ENCODE data around the gene EGFLAM.
"Not testable (repeated sequence)": the region's sequence is repeated elsewhere in the genome, so short reads cannot be mapped to it uniquely, and the experiment has no call there.

EGFLAM gene

GRCh38 chr5:38413696-38414095 lies 155.3 kb downstream of the EGFLAM start:
- DNase-seq (ENCODE audit: low read depth in 2 of 2, low spot score in 1 of 2) = no peak

GRCh38 chr5:38414348-38414747 lies 156.0 kb downstream of the EGFLAM start:
- DNase-seq (ENCODE audit: low read depth in 2 of 2, low spot score in 1 of 2) = no peak

DNA sequence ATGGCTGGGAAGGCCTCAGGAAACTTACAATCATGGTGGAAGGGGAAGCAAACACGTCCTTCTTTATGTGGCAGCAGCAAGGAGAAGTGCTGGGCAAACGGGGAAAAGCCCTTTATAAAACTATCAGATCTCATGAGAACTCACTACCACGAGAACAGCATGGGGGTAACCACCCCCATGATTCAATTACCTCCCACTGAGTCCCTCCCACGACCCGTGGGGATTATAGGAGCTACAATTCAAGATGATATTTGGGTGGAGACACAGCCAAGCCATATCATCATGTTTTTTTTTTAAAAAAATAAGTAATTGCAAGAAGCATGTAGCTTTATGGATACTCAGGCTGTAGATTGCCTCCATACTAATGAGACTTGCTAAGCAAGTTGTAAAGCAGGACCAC lies 157.4 kb downstream of the EGFLAM start:
- DNase-seq (ENCODE audit: low read depth in 2 of 2, low spot score in 1 of 2) = not testable (repeated sequence)

DNA sequence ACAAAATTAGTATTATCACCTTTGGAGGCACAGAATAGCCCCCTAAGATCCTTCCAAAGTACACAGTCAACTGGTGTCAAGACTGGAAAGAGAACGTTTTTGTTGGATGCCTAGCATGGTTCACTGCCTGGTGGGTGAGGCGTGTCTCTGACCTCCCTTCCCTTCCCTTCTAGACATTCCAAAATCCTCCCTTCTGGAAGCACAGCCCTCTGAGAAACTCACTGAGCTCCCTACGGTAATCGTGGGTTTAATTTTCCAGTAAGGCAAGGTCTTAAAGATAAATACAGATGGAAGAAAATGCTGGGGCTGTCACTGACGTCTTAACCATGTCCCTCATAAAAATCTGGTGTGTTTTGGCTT lies 159.3 kb downstream of the EGFLAM start:
- no peak for DNase-seq (ENCODE audit: low read depth in 2 of 2, low spot score in 1 of 2)

DNA sequence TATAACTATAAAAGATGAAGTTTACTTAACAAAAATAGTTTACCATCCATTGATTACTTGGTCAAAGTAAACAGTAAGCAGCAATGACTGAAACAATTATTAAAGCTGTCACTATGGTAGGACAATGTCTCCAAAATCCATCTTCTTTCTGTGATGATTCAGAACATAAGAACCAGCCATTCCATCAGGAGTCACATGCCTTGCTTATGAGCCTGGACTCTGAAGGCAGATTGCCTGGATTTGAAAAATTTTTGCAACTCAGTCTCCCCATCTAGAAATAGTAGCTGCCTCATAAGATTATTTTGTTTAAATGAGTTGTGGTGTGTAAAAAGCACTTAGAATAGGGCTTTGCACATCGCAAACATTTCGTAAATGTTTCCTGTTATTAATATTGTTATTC lies 161.9 kb downstream of the EGFLAM start:
- DNase-seq (ENCODE audit: low read depth in 2 of 2, low spot score in 1 of 2) = no peak

DNA sequence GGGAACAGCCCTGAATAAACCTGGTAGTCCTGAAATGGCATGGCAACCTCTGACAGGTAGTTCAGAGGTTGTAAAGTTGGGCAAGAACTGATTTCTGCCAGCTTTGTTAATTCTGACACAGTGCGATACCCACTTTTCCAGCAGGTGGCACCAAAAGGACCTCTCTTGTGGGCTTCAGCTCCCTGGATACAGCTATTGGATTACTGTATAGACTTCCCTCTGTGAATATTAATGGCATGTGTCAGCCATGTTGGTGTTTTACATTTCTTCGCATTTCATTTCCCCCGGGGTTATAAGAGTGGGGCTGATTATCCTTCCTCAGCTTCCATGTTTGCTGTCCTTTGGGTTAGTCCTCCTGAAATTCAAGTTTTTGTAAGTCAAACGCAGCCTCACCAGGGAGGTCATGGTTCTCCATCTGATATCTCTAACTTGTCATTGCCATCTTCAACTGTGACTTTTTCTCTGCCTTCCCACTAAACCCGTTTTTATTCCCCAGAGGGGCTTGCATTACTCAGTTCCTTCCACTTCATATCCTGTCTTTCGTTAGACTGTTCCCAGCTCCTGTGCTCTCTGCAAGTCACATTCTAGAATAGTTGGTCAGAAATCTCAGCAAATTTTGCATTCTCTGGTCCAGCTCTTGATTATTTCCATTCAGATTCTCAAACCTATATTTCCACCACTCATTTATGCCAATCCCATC lies 162.5 kb downstream of the EGFLAM start:
- DNase-seq (ENCODE audit: low read depth in 2 of 2, low spot score in 1 of 2) = no peak

DNA sequence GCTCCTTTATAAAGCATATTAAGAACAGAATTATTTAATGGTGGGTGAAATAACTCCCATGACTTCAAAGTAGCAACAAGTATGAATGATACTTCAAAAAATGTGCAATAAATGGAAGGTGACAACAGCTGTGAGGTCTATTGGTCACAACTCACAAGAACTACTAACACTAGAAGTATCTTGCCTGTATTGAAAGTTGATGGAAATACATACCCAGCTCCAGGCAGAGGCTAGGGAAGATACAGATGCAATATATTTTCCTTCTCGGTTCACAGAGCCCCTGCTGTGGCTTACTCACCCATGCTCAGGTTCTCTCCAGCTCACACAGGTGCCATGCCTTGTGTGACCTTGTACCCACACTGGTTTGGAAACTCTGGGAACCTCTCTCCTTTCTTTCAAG lies 164.3 kb downstream of the EGFLAM start:
- no peak for DNase-seq (ENCODE audit: low read depth in 2 of 2, low spot score in 1 of 2)

DNA sequence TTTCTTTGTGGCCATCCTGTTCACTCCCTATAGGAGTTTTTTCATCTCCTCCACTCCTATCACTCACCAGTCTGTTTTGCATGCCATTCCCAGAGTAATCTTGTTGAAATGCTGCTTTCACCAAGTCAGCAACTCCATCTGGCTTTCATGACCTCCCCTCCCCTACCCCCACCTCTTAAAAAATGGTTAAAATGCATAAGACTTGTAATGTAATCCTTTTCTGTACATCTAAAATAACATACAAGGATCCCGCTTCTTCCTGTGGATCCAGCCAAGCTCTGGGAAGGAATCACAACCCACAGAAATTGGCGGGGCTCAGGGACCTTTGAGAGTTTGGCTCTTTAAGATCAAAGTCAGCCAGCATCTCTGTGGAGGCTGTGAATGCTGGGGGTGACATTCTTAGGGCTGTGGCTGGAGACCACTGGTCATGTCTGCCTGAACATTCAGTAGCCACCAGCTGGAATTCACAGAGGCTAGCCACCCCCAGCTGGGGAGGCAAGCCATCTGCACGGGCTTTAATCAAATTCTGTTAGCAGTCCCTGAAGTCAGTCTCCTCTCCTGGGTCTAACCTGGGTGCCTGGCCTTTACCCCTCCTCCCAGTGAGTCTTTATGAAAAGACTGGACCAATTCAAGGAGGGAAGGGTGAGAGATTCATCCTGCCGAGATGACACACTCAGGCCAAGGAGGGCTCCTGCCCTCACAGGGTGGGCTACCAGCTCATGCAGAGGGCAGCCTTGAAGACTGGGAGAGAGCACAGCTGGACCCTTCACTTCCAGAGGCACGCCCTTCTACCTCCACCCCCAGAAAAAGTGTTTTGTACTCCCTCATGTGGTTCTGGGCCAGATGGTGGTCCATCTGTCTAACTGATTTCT lies 165.2 kb downstream of the EGFLAM start:
- DNase-seq (ENCODE audit: low read depth in 2 of 2, low spot score in 1 of 2) = no peak

- DNase-seq (ENCODE audit: low read depth in 2 of 2, low spot score in 1 of 2) = no peak
Measured at GRCh38 chr5:38424148-38425060, 166.0 kb downstream of the EGFLAM start.

DNA sequence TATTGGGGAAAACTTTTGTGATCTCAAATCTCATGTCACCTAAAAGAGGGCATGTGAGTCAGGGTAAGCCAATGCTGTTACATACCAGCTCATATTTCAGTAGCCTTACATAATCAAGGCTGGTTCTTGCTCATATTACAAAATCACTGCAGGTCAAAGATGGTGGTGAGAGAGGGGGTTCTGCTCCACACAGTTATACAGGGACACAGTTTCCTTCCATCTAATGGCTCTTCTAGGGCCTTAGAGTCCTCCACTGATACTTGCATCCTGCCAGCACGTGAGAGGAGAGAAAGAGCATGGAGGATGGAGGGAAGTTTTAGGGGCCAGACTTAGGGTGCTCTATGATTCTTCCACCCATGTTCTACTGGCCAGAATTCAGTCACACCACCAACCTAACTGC lies 168.1 kb downstream of the EGFLAM start:
- no peak for DNase-seq (ENCODE audit: low read depth in 2 of 2, low spot score in 1 of 2)

DNA sequence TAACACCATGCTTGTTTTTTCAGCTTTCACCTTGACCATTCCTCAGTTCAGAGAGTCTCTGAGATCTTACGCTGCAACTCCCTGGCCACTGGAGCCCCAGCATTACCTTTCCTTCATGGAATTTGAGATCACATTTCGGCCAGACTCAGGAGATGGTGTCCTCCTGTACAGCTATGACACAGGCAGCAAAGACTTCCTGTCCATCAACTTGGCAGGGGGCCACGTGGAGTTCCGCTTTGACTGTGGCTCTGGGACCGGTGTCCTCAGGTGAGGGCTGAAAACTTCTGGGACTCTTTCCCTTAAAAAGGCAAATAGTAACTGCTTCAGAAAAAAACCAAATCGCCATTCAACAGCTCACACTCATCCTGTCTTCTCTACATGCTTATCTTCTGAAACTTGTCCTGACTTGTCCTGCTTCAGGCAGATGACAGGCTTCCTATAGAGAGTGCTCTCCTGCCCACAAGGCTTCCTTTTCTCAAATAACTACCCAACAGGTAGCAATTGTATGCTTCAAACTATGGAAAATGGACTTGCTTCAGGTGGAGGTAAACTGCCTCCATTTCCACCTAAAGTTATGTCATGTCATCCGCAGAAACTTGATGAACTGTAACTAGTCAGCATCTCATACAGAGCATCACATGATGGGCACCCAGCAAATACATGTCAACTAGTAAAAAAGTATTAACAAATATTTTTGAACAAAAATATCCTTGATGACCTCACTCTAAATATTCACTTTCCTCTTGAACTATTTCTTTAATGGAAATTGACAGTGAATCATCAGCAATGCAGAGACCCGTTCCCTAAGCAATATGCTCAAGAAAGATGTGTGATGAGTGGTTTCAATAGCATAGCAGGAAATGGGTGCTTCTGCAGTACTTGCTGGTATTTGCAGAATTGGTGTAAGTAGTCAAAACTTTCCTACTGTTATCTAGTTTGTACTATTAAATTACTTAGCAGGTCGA lies 168.9 kb downstream of the EGFLAM start:
- no peak for DNase-seq (ENCODE audit: low read depth in 2 of 2, low spot score in 1 of 2)

GRCh38 chr5:38431242-38431853 lies 173.0 kb downstream of the EGFLAM start:
- no peak for DNase-seq (ENCODE audit: low read depth in 2 of 2, low spot score in 1 of 2)

GRCh38 chr5:38433160-38433861 lies 175.0 kb downstream of the EGFLAM start:
- DNase-seq (ENCODE audit: low read depth in 2 of 2, low spot score in 1 of 2) = no peak

DNA sequence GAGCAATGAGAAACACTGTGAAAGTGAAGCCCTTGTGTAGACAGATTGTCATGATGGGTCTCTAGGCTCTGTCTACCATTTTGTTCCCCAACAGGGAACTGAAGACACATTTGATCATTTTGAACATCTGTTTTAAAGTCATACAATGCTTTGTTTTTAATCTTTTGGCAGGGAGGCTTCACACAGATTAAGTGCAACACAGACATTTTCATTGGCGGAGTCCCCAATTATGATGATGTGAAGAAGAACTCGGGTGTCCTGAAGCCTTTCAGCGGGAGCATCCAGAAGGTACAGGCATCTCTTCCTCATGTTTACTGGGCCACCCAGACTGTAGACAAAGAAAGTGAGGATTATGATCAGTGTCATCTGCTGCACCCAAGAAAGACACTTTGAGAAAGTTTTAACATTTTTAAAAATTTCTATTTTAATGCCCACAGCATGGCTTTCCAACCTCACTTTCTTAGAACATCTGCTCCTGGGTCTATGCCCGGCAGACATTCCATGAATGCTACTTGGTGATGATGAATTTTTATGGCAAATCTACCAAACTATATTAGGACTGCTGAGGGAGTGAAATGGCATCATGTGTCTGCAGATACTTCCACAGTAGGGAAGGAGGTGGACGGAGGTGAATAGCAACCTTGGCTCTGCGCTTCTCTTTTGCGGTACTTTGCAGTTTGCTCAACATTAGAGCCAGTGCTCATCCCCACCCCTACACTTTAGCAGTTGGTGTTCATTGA lies 176.8 kb downstream of the EGFLAM start:
- no peak for DNase-seq (ENCODE audit: low read depth in 2 of 2, low spot score in 1 of 2)

DNA sequence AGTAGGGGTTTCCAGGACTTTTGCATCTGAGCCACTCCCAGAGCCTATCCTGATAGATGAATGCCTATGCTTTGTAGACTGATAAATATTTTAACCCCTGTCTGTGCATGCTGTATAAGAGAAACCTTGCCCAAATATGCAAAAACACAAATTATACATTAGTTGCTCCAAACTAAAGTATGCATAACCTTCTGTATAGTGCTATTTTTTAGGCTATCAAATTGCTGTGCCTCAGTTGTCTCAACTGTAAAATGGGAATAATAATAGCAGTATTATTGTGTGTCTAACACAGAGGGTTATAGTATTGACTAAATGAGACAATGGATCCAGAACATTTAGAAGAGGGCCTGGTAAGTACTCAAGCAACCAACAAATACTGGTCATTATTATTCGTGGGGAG lies 180.4 kb downstream of the EGFLAM start:
- DNase-seq (ENCODE audit: low read depth in 2 of 2, low spot score in 1 of 2) = no peak

GRCh38 chr5:38441453-38442246 lies 183.3 kb downstream of the EGFLAM start:
- peak; percentile 44 to 70 for DNase-seq (ENCODE audit: low read depth in 2 of 2, low spot score in 1 of 2)

DNA sequence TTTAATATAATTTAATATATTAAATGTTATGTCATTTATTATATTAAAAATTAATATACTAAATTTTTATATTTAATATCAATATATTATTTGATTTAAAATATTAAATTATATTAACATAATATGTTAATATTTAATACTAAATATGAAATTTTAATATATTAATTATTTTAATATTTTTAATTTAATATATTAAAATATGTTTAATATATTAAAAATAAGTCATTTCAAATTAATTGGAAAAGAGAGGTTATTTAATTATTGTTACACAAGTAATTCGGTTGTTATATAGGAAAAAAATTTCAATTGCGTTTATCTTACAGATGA lies 183.9 kb downstream of the EGFLAM start:
- DNase-seq (ENCODE audit: low read depth in 2 of 2, low spot score in 1 of 2) = no peak

DNA sequence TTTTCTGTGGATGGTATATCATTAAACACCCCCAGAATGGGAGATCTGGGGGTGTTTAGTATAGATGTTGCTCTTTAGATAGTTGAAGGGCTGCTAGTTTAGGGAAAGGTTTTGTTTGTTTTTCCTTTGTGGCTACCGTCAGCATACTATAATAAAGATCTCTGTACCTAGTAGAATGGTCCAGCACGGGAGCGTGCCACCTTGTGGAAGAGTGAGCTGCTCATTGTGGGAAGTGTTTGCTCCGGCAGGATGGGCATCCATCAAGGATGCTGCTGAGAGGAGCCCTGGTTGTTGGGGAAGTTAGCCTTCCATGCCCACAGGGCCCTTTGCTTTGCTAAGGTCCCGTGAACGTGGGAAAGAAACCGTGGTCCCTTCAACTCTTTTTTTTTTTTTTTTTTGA lies 185.0 kb downstream of the EGFLAM start:
- no peak for DNase-seq (ENCODE audit: low read depth in 2 of 2, low spot score in 1 of 2)

Measured in stimulated activated CD8-positive, alpha-beta memory T cell treated with anti-CD3 and anti-CD28 coated beads, Interleukin-4, amount 100 ng/mL, for 4 hours (primary cell).